Endothelial cell of umbilical vein (primary cell): Measurements from ENCODE around the gene MCF2. TPM values are rescaled to one million over a fixed set of nuclear protein-coding genes. Genes with fewer than 3 reads are reported as not detected.

Experiments used
- polyA plus RNA-seq, 4 experiments: library from polyadenylated mRNA; depleted of rRNA in 3 of 4; stranded (reverse) in 3 of 4; unstranded in 1 of 4; fragments of >200 nt; gene quantifications; 2 replicates each; pipeline versions ENCODE4 v1.2.1 to v1.2.3, GENCODE V29; 2011 to 2012; ENCODE audit warnings: missing spikeins in 1 of 4
- small RNA-seq: library from RNA; depleted of rRNA; stranded (forward); fragments of <200 nt; gene quantifications from one replicate; pipeline ENCODE3, GENCODE V24; 2012; ENCODE audit warnings: low replicate concordance, low read depth; ENCODE audit not compliant: insufficient read depth, insufficient read length
- total RNA-seq: library from RNA; stranded (reverse); gene quantifications from 2 replicates; pipeline ENCODE4 v1.2.3, GENCODE V29; 2021

MCF2 gene
- total and polyA plus RNA-seq, 2 donors (not counting 3 experiments of a cell fraction or from before 2014, with no cell fraction given) = 0.13 TPM; not detected in 1

Small RNA genes within 50 kb of the gene (small RNA-seq; reads per million reads assigned to genes)
- gene RF01210 = not detected

Other genes starting within 250 kb of the MCF2 start
- not detected in 2 replicates for gene F9, start 177.4 kb downstream of the MCF2 start, total RNA-seq
- gene F9, start 177.4 kb downstream of the MCF2 start, polyA plus RNA-seq = not detected in 2 replicates
- 29.5 and 31.8 TPM in 2 replicates for gene ATP11C, start 224.9 kb upstream of the MCF2 start, total RNA-seq
- gene ATP11C, start 224.9 kb upstream of the MCF2 start, polyA plus RNA-seq = 6.9 and 9.1 TPM in 2 replicates